ENCODE results near the gene EIF5.
"Not testable (repeated sequence)": the region's sequence is repeated elsewhere in the genome, so short reads cannot be mapped to it uniquely, and the experiment has no call there.

Gene EIF5

DNA sequence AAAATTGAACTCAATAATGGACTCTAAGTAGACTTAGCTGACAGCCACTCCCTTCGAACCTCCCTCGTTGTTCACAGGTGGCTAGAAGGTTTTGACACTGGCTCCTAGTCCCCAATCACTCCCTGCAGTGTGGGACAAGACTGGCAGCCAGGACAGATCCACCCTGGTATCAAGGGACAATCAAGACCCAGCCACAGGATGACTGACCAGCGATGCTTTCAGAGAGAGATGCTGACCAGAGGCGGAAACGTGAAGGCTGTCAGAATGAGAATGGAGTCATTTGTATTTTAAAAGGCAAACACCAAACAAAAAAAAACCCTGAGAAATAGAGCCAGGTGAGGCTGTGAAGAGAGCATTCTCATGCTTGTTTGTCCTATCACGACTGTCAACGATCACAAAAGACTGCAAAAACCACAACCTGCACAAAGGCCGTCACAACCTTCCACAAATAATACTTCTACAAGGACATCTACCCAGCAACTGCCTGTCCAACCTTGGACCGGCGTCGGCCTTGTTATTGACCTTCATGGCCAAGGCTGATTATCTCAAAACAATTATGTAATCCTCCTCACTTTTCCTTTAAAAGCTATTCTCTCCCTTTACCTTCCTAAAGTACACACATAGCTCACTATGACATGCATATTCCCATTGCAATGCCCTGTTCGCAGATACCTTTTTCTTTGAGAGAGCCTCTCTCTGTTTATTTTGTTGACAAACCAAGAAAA is 13.2 kb downstream of the EIF5 start:
- TF ChIP-seq, protein P1, sequence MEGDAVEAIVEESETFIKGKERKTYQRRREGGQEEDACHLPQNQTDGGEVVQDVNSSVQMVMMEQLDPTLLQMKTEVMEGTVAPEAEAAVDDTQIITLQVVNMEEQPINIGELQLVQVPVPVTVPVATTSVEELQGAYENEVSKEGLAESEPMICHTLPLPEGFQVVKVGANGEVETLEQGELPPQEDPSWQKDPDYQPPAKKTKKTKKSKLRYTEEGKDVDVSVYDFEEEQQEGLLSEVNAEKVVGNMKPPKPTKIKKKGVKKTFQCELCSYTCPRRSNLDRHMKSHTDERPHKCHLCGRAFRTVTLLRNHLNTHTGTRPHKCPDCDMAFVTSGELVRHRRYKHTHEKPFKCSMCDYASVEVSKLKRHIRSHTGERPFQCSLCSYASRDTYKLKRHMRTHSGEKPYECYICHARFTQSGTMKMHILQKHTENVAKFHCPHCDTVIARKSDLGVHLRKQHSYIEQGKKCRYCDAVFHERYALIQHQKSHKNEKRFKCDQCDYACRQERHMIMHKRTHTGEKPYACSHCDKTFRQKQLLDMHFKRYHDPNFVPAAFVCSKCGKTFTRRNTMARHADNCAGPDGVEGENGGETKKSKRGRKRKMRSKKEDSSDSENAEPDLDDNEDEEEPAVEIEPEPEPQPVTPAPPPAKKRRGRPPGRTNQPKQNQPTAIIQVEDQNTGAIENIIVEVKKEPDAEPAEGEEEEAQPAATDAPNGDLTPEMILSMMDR (IDR thresholded peaks at IDR 0.05; ENCODE audit: low read length, missing control alignments), result no peak
- no peak for DNase-seq (ENCODE audit: low read depth)
- no peak overlapping the region for H3K4me3 ChIP-seq (replicated peaks; ENCODE audit: low read depth, low read length)

GRCh38 chr14:103348154-103348553 is 14.1 kb downstream of the EIF5 start:
- no peak for DNase-seq (ENCODE audit: low read depth)
- TF ChIP-seq, protein P1 (IDR thresholded peaks at IDR 0.05; ENCODE audit: low read length, missing control alignments), result no peak
- no peak overlapping the region for H3K4me3 ChIP-seq (replicated peaks; ENCODE audit: low read depth, low read length)

DNA sequence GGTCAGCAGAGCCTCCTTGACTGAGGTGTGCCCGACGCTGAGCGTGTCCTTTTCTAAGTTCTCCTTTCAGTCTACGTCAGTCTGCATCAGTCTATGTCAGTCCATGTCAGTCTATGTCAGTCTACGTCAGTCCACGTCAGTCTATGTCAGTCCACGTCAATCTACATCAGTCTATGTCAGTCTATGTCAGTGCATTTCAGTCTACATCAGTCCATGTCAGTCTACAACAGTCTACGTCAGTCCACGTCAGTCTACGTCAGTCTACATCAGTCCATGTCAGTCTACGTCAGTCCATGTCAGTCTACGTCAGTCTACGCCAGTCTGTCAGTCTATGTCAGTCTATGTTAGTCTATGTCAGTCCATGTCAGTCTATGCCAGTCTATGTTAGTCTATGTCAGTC is 15.9 kb downstream of the EIF5 start:
- TF ChIP-seq, protein P1 (IDR thresholded peaks at IDR 0.05; ENCODE audit: low read length, missing control alignments), result no peak
- no peak overlapping the region for H3K4me3 ChIP-seq (replicated peaks; ENCODE audit: low read depth, low read length)
- DNase-seq (ENCODE audit: low read depth), result no peak

- no peak for DNase-seq (ENCODE audit: low read depth)
- TF ChIP-seq, protein P1 (IDR thresholded peaks at IDR 0.05; ENCODE audit: low read length, missing control alignments), result no peak
- no peak overlapping the region for H3K4me3 ChIP-seq (replicated peaks; ENCODE audit: low read depth, low read length)
Observed at GRCh38 chr14:103353362-103353761, 19.3 kb downstream of the EIF5 start.

DNA sequence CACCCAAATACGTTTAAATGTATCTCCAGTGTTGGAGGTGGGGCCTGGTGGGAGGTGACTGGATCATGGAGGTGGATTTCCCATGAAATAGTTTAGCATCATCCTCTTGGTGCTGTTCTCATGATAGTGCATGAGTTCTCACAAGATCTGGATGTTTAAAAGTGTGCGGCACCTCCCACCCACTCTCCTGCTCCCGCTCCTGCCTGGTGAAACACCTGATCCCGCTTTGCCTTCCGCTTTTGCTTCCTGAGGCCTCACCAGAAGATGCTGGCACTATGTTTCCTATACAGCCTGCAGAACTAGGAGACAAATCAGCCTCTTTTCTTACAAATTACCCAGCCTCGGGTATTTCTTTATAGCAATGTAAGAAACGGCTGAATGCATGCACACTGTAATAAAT is 20.1 kb downstream of the EIF5 start:
- TF ChIP-seq, protein P1 (IDR thresholded peaks at IDR 0.05; ENCODE audit: low read length, missing control alignments), result no peak
- DNase-seq (ENCODE audit: low read depth), result no peak
- H3K4me3 ChIP-seq (replicated peaks; ENCODE audit: low read depth, low read length), result no peak overlapping the region

DNA sequence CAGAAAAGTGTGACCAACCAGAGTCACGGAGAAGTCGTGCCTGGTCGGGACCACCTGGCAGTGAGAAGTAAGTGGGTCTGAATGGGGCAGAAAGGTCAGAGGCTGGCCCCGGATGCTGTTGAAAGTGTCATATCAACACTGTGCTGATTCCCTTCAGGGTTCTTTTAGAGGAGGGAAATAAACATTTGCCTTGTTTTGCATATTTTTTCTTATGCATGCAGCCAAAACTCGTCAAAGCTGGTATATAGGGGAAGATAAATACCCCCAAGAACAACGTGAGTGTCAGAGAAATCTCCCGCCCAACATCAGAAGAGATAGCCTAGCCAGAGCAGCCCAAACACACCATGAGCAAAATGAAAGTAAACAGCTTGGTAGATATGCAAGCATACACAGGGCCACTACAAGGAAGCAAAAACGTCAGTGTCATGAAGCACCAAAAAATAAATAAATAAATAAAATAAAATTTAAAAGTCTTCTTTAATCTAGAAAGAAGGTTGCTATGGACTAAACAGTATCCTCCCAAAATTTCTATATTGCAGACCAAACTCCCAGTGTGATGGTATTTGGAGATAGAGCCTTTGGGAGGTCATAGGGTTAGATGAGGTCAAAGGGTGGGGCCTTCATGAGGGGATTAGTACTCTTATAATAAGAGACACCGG is 22.1 kb downstream of the EIF5 start:
- no peak for DNase-seq (ENCODE audit: low read depth)
- no peak overlapping the region for H3K4me3 ChIP-seq (replicated peaks; ENCODE audit: low read depth, low read length)

DNA sequence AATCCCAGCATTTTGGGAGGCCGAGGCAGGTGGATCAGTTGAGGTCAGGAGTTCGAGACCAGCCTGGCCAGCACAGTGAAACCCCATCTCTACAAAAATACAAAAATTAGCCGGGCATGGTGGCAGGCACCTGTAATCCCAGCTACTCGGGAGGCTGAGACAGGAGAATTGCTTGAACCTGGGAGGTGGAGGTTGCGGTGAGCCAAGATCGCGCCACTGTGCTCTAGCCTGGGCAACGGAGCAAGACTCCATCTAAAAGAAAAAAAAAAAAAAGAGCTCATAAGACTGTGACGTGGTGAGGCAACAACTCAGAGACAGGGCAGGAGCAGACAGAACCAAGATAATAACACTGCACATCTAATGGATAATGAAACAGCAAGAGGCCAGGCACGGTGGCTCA is 23.5 kb downstream of the EIF5 start:
- DNase-seq (ENCODE audit: low read depth); H3K4me3 ChIP-seq (replicated peaks; ENCODE audit: low read depth, low read length): not testable (repeated sequence)

More for the DNA sequence above, 22.1 kb downstream of the EIF5 start:
- TF ChIP-seq, protein P1 (IDR thresholded peaks at IDR 0.05; ENCODE audit: low read length, missing control alignments), result no peak
